Activated naive CD8-positive, alpha-beta T cell treated with anti-CD3 and anti-CD28 coated beads, Interleukin-2, amount 50 U/mL, for 16 hours (primary cell): ENCODE results near the gene ZBTB7B.
A peak's percentile ranks its signal among the peaks of the same experiment; 100 is the strongest.

Experiments used
- DNase-seq: peaks from one replicate; pipeline ENCODE4 v3.0.0-alpha.2; 2020; ENCODE audit warnings: low read depth, low spot score

The ZBTB7B gene

DNA sequence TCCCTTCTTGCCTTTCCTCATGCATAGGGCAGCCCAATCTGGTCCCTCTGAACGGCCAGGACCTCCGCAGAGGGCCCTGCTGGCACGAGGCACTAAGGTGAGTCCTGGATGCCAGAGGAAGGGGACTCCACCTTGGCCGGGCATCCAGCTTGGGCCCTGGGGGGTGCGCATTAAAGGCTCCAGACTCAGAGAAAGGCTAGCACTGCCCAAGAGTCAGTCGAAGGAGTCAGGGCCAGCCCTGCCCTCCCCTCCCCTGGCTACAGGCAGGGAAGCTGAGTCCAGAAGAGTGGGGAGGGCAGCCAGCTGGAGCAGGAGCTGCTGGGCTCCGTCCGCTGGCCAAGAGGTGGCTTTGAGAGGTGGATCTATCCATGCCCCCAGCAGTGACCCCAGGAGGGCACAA is 58.1 kb downstream of the ZBTB7B start:
- DNase-seq = no peak

DNA sequence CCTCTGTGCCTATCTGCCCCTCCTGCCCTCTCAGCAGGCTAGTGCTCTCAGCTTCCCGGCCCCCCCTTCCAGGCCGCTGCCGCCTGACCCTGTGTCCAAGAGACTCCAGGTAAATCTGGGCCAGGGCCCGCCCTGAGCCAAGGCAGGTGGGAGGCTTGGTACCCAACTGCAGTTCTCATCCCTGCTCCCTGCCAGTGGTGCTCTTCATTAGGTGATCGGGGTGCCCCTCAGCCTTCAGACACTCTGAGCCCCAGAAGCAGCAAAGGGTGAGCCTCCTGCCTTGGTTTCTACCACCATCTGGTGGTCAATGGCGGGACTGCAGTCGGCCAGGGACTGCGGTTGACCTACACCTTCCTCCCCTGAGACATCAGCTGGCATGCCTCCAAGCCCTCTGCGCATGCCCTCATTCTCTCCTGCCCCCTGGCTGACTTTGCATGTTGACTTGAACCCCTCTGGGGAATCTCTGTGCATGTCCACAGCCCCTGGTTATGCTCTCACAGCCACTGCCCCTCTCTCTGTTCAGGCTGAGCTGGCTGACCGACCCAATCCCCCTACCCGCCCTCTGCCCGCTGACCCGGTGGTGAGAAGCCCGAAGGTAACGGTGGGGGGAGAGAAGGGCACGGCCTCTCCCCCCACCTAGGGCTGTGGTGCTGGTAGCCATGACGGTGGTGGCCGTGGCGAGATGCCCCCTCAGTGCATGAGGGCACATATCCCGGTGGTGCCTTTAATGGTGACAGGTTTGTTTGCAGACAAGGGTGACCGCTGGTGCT is 59.0 kb downstream of the ZBTB7B start:
- DNase-seq = peak; percentile 92

DNA sequence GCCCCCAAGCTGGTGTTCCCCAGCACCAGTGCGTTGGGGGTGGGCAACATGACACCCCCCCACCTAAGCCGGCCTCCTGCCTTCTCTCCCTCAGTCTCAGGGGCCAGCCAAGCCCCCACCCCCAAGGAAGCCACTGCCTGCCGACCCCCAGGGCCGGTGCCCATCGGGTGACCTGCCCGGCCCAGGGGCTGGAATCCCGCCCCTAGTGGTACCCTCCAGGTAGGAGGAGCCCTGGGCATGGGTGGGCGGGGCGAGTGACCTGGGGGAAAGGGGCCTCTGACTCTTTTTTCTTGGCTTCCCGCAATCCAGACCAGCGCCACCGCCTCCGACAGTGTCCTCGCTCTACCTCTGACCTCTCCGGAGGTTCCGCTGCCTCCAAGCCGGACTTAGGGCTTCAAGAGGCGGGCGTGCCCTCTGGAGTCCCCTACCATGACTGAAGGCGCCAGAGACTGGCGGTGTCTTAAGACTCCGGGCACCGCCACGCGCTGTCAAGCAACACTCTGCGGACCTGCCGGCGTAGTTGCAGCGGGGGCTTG is 59.6 kb downstream of the ZBTB7B start:
- no peak for DNase-seq

DNA sequence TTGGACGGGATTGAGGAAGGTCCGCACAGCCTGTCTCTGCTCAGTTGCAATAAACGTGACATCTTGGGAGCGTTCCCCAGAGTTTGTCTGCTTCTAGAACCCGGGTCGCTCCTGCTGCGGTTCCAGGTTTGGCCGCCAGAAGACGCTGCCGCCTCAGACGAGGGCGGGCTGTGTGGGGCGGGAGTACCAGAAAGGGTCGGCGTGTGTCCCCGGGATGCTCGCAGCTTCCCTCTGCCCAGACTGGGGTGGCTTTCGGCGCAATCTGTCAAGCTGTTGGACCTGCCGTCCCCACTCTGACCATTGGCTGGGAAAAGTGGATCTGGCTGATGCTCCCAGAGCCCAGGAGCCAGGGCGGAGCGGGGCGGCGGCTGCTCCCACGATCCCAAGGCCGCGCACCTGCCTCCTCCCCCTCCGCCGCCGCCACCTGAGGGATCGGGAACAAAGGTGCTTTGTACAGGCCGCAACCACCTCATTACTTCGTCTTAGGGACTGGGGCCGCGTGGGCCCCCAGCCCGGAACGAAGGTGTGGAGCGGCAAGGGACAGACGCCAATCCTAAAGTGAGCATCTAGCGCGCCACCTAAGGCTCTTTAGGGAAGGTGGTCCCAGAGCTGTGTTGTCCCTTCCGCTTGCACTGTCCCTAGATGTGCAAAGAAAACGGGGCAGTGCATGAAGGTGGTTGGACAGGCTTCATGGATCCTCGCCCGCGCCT is 60.3 kb downstream of the ZBTB7B start:
- peak; percentile 52 for DNase-seq

DNA sequence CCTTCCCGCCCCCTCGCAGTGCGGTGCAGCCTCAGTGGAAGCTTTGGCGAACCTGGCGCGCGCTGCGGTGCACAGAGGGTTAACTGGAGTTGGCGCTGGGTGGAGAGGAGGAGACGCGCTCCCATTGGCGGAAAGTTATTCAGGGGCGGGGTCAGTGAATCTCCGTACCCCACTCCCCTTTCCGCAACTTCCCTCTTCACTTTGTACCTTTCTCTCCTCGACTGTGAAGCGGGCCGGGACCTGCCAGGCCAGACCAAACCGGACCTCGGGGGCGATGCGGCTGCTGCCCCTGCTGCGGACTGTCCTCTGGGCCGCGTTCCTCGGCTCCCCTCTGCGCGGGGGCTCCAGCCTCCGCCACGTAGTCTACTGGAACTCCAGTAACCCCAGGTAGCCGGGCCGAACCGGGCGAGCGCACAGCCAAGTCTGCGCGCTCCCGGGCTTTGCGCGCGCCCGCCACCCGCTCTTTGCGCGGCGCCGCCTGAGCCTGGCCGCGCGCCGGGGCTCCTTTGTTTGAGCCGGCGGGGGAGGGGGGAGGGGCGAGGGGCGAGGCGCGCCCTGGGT is 61.0 kb downstream of the ZBTB7B start, which contains the start of gene EFNA4:
EFNA4 (plus strand) TSS at position 191 of the 561 bp plus-strand sequence; CDS start at position 275, 84 bp downstream.
- DNase-seq = peak; percentile 65

DNA sequence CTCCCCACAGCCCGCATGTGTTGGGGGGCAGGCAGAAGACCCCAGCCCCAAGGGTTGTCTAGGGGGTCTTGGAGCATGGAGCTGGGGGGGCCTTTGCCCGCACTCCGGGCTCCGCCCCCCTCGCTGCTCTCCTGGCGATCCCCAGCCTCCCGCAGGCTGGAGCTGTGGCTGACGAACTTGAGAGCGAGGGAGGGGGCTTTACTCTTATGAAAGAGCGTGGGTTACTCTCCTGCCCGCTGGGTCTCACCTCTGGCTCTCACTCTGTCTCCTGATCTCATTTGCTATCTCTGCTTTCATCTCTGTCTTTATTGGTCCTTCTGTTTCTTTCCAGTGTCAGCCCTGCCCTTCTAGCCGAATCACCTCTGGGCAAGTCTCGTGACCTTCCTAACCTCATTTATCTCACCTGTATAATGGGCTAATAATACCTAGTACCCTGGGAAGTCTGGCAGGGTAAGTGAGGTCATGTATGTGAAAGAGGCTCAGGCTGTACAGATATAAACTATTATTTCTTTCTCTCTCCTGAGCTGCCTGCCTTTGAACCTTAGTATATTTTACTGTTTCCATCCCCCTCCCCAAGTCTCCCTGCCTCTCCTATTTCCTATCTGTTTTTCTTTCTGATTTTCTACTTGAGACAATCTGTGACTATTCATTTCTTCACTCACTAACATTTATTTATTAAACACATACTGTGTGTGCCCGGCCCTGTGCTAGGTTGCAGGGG is 61.7 kb downstream of the ZBTB7B start:
- no peak for DNase-seq

DNA sequence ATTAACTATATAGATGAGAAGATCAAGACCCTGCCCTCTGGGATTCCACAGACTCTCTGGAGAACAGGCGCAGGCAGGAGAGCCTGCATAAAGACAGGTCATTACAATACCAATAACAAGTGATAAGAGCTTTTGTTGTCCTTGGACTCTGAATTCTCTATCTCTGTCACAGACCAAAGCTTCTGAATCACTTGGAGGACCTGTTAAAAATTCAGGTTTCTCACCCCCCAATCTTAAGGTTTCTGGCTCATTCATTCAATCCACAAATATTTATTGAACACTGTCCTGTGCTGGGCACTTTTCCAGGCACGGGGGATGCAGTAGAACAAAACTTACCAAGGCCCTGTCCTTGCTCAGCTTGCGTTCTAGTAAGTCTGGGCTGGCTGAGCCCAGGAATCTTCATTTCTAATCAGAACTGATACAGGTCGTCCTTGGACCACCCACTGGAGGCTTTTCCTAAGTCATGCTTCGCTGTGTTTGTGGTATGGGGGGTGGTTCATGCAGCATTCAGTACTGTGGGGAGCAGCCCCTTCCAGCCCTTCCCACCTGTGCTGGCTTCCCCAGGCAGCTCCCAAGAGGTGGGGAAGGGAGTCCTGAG is 62.3 kb downstream of the ZBTB7B start:
- no peak for DNase-seq

DNA sequence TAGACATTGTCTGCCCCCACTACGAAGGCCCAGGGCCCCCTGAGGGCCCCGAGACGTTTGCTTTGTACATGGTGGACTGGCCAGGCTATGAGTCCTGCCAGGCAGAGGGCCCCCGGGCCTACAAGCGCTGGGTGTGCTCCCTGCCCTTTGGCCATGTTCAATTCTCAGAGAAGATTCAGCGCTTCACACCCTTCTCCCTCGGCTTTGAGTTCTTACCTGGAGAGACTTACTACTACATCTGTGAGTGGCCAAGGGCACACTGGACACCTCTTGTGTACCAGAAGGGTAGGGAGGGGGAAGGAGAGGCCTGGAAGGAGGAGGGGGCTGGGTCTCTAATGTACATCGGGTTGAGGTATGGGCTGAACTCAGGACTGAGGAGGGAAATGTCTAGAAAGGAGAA is 64.2 kb downstream of the ZBTB7B start:
- DNase-seq = no peak
